ENCODE results near the gene SOX8. TPM values are rescaled to one million over a fixed set of nuclear protein-coding genes. Genes with fewer than 3 reads are reported as not detected.
"Not testable (repeated sequence)": the region's sequence is repeated elsewhere in the genome, so short reads cannot be mapped to it uniquely, and the experiment has no call there.

SOX8 gene
- total RNA-seq, 5 donors from 2014 or later (not counting 1 experiment from before 2014, with no cell fraction given) = 4.7 to 5.9 (median 5.1) TPM

DNA sequence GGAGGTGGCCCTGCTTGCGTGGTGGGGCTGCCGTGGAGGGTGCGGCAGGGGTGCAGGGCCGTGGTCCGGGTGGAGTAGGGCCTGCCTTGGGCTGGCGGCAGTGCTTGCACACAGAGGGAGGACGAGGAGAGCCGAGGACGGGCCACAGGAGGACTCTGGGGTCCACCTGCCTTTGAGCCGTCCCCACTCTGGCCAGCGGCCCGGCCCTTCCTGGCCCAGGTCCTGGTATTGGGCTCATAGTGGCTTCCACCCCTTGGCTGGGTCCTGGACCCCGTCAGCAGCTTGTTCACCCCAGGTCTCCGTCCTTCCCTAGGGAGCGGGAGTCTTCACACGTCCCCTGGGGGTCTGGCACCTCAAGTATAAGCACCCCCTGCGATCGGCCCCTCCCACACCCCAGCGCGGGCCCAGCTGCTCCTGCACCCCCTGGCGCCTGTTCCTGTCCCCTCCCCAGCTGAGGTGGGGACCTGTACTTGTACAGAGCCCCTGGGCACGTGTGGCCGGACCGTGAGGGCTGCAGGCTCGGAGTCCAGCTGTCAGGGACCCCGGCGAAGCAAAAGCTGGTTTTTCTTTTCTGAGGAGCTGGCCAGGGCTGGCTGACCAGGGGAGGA lies 40.1 kb downstream of the SOX8 start:
- Mint-ChIP-seq H3K4me1 (no peaks in the 10 kb centered on the region), H3K36me3 (no peaks in the 10 kb centered on the region), H3K27me3 (peaks cover 0 to 4% of the 10 kb centered on the region in 2 donors), H3K4me3 (no peak overlapping the region), H3K9me3 (no peaks in the 10 kb centered on the region), H3K27ac (no peak overlapping the region)
- Histone ChIP-seq H3K4me3 (ENCODE audit: control insufficient read depth in 1 of 2, extremely low read depth in 1 of 2, low read length in 1 of 2) (no peak overlapping the region), H3K27me3 (replicated peaks in 1 of 2; ENCODE audit: control insufficient read depth in 2 of 2, extremely low read depth in 1 of 2, insufficient read depth in 2 of 2, low read length in 1 of 2) (peaks cover 0 to 51% of the 10 kb centered on the region in 2 experiments), H3K9me3 (no peaks in the 10 kb centered on the region), H3K36me3 (ENCODE audit: control insufficient read depth in 2 of 2, extremely low read depth in 1 of 2, insufficient read depth in 1 of 2, low read length in 1 of 2) (no peaks in the 10 kb centered on the region), H3K27ac (ENCODE audit: low read length) (no peak overlapping the region), H3K4me1 (ENCODE audit: control insufficient read depth in 1 of 2, extremely low read depth in 1 of 2, insufficient read depth in 2 of 2, low read length in 2 of 2) (no peaks in the 10 kb centered on the region)
- DNase-seq (no peak), ATAC-seq (replicated peaks in 1 of 4) (no peak)
- ChIA-PET POLR2A (no interaction called here), CTCF (no interaction called here)
- WGBS (ENCODE audit: insufficient coverage) = 84% methylated on average over 21 of the region's 27 CpGs

DNA sequence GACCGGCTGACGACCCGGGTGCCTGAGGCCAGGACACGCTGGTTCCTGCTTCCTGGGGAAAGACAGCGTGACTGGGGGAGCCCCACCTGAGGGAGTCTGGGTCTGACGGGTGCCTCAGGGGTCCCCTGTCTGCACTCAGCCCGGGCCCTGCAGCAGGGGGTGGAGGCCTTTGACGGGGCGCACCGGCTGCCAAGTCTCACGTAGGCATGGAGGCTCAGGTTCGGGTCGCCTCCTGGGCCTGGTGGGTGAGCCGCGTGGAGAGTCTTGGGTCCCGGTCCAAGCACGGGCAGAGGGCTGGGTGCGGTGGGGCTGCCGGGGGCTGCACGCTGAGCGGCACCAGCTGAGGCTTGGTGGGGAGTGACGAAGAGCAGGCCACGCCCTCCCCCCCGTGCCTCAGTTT lies 40.9 kb downstream of the SOX8 start:
- POLR2A ChIA-PET = no interaction called here
- no peaks in the 10 kb centered on the region for H3K36me3 ChIP-seq (ENCODE audit: control insufficient read depth in 2 of 2, extremely low read depth in 1 of 2, insufficient read depth in 1 of 2, low read length in 1 of 2)
- H3K27ac ChIP-seq (ENCODE audit: low read length) = no peak overlapping the region
- Mint-ChIP-seq H3K36me3 (no peaks in the 10 kb centered on the region), H3K27me3 (peaks cover 0 to 6% of the 10 kb centered on the region in 2 donors), H3K27ac (no peak overlapping the region), H3K4me1 (no peaks in the 10 kb centered on the region), H3K9me3 (no peaks in the 10 kb centered on the region), H3K4me3 (no peak overlapping the region)
- CTCF ChIA-PET = no interaction called here
- peaks cover 0 to 58% of the 10 kb centered on the region in 2 experiments for H3K27me3 ChIP-seq (replicated peaks in 1 of 2; ENCODE audit: control insufficient read depth in 2 of 2, extremely low read depth in 1 of 2, insufficient read depth in 2 of 2, low read length in 1 of 2)
- DNase-seq (no peak), ATAC-seq (replicated peaks in 1 of 4) (no peak)
- no peak overlapping the region for H3K4me3 ChIP-seq (ENCODE audit: control insufficient read depth in 1 of 2, extremely low read depth in 1 of 2, low read length in 1 of 2)
- no peaks in the 10 kb centered on the region for H3K9me3 ChIP-seq
- no peaks in the 10 kb centered on the region for H3K4me1 ChIP-seq (ENCODE audit: control insufficient read depth in 1 of 2, extremely low read depth in 1 of 2, insufficient read depth in 2 of 2, low read length in 2 of 2)
- WGBS (ENCODE audit: insufficient coverage) = 76% methylated on average over 23 of the region's 24 CpGs

DNA sequence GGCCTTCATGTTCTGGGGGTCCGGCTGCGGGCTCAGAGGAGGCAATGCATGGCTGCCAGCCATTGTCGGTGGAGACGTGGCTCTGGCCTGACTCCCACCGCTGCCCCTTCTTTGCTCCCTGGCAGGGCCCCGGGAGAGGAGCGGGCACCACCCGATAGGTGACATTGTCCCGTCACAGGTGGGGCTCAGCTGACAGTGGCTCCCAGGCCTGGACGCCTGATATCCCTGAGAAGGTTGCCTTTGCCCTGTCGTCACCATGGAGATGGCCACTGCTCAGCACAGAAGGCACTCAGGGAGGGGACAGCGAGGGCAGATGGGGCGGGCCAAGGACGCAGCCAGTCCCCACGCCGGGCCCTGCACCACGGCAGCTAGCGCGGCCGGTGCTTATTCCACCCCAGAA lies 42.6 kb downstream of the SOX8 start:
- ATAC-seq (replicated peaks in 1 of 4) = no peak
- DNase-seq = no peak
- H3K4me1 ChIP-seq (ENCODE audit: control insufficient read depth in 1 of 2, extremely low read depth in 1 of 2, insufficient read depth in 2 of 2, low read length in 2 of 2) = peaks cover 0 to 9% of the 10 kb centered on the region in 2 experiments
- Mint-ChIP-seq H3K9me3 (no peaks in the 10 kb centered on the region), H3K27me3 (peaks cover 0 to 9% of the 10 kb centered on the region in 2 donors), H3K4me1 (peaks cover 0 to 3% (median 0%) of the 10 kb centered on the region in 3 donors), H3K4me3 (no peak overlapping the region), H3K36me3 (no peaks in the 10 kb centered on the region), H3K27ac (no peak overlapping the region)
- H3K4me3 ChIP-seq (ENCODE audit: control insufficient read depth in 1 of 2, extremely low read depth in 1 of 2, low read length in 1 of 2) = no peak overlapping the region
- ChIA-PET CTCF (no interaction called here), POLR2A (no interaction called here)
- no peaks in the 10 kb centered on the region for H3K9me3 ChIP-seq
- whole genome bisulfite sequencing (ENCODE audit: insufficient coverage) = 86% methylated on average over 20 of the region's 20 CpGs
- peaks cover 0 to 74% of the 10 kb centered on the region in 2 experiments for H3K27me3 ChIP-seq (replicated peaks in 1 of 2; ENCODE audit: control insufficient read depth in 2 of 2, extremely low read depth in 1 of 2, insufficient read depth in 2 of 2, low read length in 1 of 2)
- H3K27ac ChIP-seq (ENCODE audit: low read length) = no peak overlapping the region
- H3K36me3 ChIP-seq (ENCODE audit: control insufficient read depth in 2 of 2, extremely low read depth in 1 of 2, insufficient read depth in 1 of 2, low read length in 1 of 2) = no peaks in the 10 kb centered on the region

DNA sequence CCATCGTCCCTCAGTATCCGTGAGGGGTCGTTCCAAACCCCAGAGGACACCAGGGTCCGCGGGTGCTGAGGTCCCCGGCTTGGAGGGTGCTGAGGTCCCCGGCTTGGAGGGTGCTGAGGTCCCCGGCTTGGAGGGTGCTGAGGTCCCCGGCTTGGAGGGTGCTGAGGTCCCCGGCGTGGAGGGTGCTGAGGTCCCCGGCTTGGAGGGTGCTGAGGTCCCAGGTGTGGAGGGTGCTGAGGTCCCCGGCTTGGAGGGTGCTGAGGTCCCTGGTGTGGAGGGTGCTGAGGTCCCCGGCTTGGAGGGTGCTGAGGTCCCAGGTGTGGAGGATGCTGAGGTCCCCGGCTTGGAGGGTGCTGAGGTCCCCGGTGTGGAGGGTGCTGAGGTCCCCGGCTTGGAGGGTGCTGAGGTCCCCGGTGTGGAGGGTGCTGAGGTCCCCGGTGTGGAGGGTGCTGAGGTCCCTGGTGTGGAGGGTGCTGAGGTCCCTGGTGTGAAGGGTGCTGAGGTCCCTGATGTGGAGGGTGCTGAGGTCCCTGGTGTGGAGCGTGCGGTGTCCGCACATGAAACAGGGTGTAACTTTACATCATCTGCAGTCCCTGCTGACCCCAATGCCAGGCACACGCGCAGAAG lies 43.7 kb downstream of the SOX8 start:
- H3K27ac Mint-ChIP-seq; H3K9me3 ChIP-seq; H3K36me3 ChIP-seq (ENCODE audit: control insufficient read depth in 2 of 2, extremely low read depth in 1 of 2, insufficient read depth in 1 of 2, low read length in 1 of 2); H3K4me1 ChIP-seq (ENCODE audit: control insufficient read depth in 1 of 2, extremely low read depth in 1 of 2, insufficient read depth in 2 of 2, low read length in 2 of 2); CTCF ChIA-PET; H3K36me3 Mint-ChIP-seq; H3K9me3 Mint-ChIP-seq; H3K4me3 Mint-ChIP-seq; H3K4me3 ChIP-seq (ENCODE audit: control insufficient read depth in 1 of 2, extremely low read depth in 1 of 2, low read length in 1 of 2); H3K4me1 Mint-ChIP-seq; H3K27ac ChIP-seq (ENCODE audit: low read length); POLR2A ChIA-PET; ATAC-seq (replicated peaks in 1 of 4): not testable (repeated sequence)
- peaks cover 3 to 17% of the 10 kb centered on the region in 2 donors for H3K27me3 Mint-ChIP-seq
- H3K27me3 ChIP-seq (replicated peaks in 1 of 2; ENCODE audit: control insufficient read depth in 2 of 2, extremely low read depth in 1 of 2, insufficient read depth in 2 of 2, low read length in 1 of 2) = peaks cover 0 to 81% of the 10 kb centered on the region in 2 experiments
- peak in 1 of 35 experiments; percentile 37 for DNase-seq
- WGBS (ENCODE audit: insufficient coverage) = 69% methylated on average over 20 of the region's 24 CpGs

DNA sequence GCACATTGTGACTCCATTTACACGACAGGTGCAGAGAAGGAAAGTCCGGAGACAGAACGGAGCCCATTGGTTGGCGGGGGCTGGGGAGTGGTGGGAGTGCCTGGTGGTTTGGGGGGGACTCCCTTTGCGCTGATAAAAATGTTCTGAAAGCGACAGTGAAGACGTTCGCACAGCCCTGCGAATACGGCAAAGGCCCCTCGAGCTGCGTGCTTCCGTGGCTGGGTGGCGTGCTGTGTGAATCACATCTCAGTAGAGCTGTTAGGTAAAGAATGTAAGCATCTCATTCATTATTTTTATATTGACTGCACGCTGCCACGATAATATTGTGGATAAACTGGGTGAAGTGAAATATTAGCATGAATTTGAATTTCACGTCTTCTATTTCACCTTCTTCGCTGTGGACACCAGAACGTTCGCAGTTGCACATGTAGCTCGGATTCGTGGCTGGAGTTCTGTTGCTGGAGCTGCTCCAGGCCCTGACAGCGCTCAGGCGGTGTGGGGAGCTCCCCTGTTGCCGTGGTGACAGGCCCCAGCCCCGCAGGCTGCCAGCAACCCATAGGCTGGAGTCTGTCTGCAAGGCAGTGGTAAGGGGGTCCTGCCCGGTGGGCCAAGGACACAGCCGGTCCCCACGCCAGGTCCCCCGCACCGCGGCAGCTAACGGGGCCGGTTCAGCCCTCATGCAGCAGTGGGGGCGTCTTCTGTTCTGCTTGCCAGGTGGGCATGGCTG lies 44.6 kb downstream of the SOX8 start:
- H3K9me3 ChIP-seq = no peaks in the 10 kb centered on the region
- DNase-seq (no peak), ATAC-seq (replicated peaks in 1 of 4) (no peak)
- ChIA-PET POLR2A (no interaction called here), CTCF (no interaction called here)
- no peak overlapping the region for H3K27ac Mint-ChIP-seq
- no peak overlapping the region for H3K27ac ChIP-seq (ENCODE audit: low read length)
- peaks cover 3 to 17% of the 10 kb centered on the region in 2 donors for H3K27me3 Mint-ChIP-seq
- peaks cover 0 to 80% of the 10 kb centered on the region in 2 experiments for H3K27me3 ChIP-seq (replicated peaks in 1 of 2; ENCODE audit: control insufficient read depth in 2 of 2, extremely low read depth in 1 of 2, insufficient read depth in 2 of 2, low read length in 1 of 2)
- H3K9me3 Mint-ChIP-seq = no peaks in the 10 kb centered on the region
- H3K4me1 Mint-ChIP-seq = peaks cover 0 to 6% (median 5%) of the 10 kb centered on the region in 3 donors
- 81% methylated on average over 27 of the region's 35 CpGs for whole genome bisulfite sequencing (ENCODE audit: insufficient coverage)
- H3K4me1 ChIP-seq (ENCODE audit: control insufficient read depth in 1 of 2, extremely low read depth in 1 of 2, insufficient read depth in 2 of 2, low read length in 2 of 2) = peaks cover 0 to 9% of the 10 kb centered on the region in 2 experiments
- H3K4me3 ChIP-seq (ENCODE audit: control insufficient read depth in 1 of 2, extremely low read depth in 1 of 2, low read length in 1 of 2) = no peak overlapping the region
- no peak overlapping the region for H3K4me3 Mint-ChIP-seq
- no peaks in the 10 kb centered on the region for H3K36me3 ChIP-seq (ENCODE audit: control insufficient read depth in 2 of 2, extremely low read depth in 1 of 2, insufficient read depth in 1 of 2, low read length in 1 of 2)
- H3K36me3 Mint-ChIP-seq = no peaks in the 10 kb centered on the region

DNA sequence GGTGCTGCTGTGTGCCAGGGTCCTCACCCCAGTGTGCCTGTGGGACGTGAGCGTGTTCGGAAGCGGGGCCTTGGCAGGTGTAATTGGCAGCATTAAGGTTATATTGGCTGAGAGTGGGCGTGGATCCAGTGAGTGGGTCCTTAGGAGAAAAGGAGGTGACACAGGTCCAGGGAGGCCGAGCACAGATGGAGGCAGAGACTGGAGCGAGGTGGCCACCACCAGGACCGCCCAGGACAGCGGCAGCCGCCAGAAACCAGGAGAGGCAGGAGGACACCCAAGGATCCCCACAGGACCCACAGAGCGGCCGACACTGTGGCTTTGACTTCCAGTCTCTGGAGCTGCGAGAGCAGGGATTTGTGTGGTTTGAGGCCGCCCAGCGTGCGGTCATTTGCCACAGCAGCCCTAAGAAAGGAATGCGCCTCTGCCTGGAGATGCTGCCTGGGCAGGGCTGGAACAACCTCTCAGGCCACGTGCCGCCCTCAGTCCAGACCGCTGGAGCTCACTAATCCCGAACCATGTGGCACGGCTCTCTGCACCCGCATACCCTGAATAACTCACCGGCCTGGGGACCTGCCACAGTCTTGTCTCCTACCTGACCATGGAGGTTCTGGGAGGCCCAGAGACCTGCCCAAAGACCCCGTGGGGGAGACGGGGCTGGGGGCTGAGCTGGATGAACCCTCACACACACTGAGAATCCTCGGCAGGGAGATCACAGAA lies 45.4 kb downstream of the SOX8 start:
- ChIA-PET POLR2A (no interaction called here), CTCF (no interaction called here)
- Mint-ChIP-seq H3K27ac (no peak overlapping the region), H3K4me3 (no peak overlapping the region), H3K36me3 (no peaks in the 10 kb centered on the region), H3K9me3 (no peaks in the 10 kb centered on the region), H3K27me3 (peaks cover 3 to 17% of the 10 kb centered on the region in 2 donors), H3K4me1 (peaks cover 0 to 6% (median 5%) of the 10 kb centered on the region in 3 donors)
- H3K36me3 ChIP-seq (ENCODE audit: control insufficient read depth in 2 of 2, extremely low read depth in 1 of 2, insufficient read depth in 1 of 2, low read length in 1 of 2) = no peaks in the 10 kb centered on the region
- ATAC-seq (replicated peaks in 1 of 4) = no peak
- no peaks in the 10 kb centered on the region for H3K9me3 ChIP-seq
- H3K4me1 ChIP-seq (ENCODE audit: control insufficient read depth in 1 of 2, extremely low read depth in 1 of 2, insufficient read depth in 2 of 2, low read length in 2 of 2) = peaks cover 0 to 9% of the 10 kb centered on the region in 2 experiments
- DNase-seq = no peak
- H3K27me3 ChIP-seq (replicated peaks in 1 of 2; ENCODE audit: control insufficient read depth in 2 of 2, extremely low read depth in 1 of 2, insufficient read depth in 2 of 2, low read length in 1 of 2) = peaks cover 0 to 75% of the 10 kb centered on the region in 2 experiments
- WGBS (ENCODE audit: insufficient coverage) = 88% methylated on average over 27 of the region's 27 CpGs
- H3K4me3 ChIP-seq (ENCODE audit: control insufficient read depth in 1 of 2, extremely low read depth in 1 of 2, low read length in 1 of 2) = no peak overlapping the region
- no peak overlapping the region for H3K27ac ChIP-seq (ENCODE audit: low read length)

All from T-cell (primary cell).